DMS53 (cell line): ENCODE measurements around the gene FOLR3.
"Not testable (repeated sequence)": the region's sequence is repeated elsewhere in the genome, so short reads cannot be mapped to it uniquely, and the experiment has no call there.

Experiments
- DNase-seq: peaks from one replicate; lab custom pipeline; 2025; lab: John Stamatoyannopoulos, UW

The FOLR3 gene

DNA sequence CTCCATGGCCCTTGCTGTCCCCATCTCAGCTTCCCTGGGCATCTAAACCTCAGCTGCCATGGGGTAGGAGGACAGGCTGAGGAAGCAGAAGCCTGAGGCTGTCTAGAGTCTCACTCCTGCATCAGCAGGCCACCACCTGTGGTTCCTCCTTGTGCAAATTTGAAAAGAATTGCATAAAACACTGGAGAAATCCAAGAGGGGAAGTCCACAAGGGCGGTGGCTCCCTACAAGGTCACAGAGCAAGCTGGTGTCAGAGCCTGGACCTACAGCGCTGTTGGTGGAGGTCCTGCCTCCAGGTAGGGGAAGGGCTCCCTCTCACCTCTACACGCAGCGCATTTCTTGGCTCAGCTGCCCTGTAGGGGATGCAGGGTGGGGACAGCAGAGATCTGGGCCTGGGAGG, at the start of gene FOLR3:
TSS of gene FOLR3 (plus strand) at position 253 of the 400 bp plus-strand sequence. CDS start 228 bp downstream, outside the sequence.
- not testable (repeated sequence) for DNase-seq

DNA sequence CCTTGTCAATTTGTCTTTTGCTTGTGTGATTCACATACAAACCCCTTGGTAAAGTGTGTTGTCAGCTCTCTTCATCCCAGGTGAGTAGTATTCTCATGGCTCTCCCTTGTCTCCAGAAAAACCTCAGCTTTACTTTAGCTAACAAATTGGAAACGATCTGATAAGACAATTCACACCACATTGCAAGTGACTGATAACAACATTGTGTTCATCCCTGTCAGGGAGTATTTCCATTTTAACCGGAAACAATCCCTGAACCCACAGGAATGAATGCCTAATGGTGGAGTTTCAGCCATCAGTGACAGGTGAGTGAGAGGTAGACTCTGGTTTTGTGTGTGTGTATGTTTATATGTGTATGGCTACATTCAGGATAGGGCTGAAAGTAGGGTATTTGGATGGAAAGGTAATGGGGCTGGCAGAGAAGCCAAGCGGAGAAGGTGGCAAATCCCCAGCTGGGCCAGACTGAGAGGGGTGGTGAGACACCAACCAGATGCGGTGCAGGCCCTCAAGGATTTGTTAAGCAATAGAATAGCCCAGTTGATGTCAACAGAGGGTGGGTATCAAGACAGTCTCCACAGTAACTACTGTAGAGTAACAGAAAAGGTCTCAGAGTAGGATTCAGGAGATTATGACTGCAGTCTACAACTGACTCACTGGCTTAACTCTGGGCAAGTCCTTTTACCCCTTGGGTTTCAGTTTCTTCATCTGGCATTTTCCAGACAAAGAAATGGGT, 47.3 kb upstream of the FOLR3 start:
- no peak for DNase-seq

DNA sequence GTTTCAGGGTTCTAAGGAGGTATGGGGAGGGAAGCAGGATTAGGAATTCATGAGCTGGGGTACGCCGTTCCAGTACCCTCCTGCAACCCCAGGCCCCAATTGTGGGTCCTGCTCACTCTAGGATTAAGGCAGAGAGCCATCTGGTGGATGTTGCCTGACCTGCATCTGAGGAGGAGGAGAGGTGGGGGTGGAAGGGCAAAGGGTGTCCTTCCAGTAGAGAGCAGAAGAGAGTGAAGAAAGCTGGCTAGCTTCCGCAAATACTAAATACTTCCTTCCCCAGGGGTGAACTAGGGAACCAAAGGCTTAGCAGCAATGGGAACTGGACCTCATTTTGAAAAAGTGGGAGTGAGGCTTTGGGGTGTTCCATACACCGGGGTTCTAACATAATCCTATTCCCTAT, 44.2 kb upstream of the FOLR3 start:
- DNase-seq = peak; percentile 86

DNA sequence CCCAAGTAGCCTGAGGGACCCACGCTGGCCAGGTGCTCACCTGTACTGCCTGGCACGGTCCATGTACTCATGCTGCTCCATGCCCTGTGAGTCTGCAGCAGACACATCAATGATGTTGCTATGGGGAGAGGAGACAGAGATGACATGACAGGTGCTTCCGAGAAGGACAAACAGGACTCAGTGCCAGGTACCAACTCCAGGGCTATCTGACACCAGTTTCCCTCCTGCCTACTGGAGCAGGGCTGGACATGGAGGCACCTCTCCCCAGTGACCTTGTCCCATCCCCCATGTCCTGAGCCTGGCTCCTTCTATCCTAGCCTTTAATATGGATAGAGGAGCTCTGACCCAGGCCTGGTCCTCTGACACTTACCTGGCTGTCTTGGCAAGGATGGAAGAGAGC, 36.8 kb upstream of the FOLR3 start:
- DNase-seq = no peak

DNA sequence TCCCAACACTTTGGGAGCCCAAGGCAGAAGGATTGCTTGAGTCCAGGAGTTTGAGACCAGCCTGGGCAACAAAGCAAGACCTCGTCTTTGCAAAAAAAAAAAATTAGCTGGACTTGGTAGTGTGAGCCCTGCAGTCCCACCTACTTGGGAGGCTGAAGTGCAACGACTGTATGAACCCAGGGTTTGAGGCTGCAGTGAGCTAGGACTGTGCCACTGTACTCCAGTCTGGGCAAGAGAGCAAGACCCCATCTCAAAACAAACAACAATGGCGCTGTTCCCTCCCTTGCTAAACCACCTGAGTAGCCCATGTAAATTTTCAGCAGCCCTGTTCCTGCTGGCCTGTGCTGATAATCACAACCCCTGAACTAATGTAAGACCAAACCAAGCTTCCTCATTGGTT, 35.5 kb upstream of the FOLR3 start:
- DNase-seq = no peak

DNA sequence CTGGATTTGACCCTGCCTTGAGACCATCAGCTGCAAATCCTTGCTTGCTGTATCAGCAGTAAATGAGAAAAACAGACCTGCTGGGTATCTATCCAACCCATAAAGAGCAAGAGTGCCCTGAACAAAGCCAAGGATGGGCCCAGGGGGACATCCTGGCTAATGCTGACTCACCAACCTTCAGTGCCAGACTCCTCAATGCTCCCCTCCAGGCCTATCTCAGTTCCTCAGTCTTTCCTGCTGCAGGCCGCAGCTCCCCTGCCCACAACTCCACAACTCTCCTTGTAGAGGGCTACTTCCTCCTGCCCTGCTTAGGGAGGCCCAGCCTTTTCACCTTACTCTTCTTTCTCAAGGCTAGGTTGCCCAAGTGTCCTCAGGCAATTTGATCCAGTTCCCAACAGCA, 35.1 kb upstream of the FOLR3 start:
- DNase-seq = no peak

DNA sequence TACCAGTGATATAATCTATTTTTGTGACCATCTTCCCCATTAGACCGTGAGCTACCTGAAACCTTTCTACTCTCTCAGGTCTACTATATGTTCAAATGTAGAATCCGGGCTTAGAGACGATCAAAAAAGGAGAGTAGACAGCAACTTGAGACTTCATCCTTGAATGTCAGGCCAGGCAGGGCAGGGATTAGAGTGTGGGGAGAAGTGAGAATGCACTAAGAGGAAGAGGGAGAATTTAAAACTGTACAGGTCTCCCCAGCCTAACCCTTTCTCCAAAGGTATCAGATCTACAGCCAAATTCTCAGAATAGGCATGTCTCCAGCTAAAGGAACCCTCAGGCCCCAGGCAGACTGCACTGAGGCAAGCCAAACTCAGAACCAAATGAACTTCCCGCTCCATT, 33.4 kb upstream of the FOLR3 start:
- DNase-seq = no peak

DNA sequence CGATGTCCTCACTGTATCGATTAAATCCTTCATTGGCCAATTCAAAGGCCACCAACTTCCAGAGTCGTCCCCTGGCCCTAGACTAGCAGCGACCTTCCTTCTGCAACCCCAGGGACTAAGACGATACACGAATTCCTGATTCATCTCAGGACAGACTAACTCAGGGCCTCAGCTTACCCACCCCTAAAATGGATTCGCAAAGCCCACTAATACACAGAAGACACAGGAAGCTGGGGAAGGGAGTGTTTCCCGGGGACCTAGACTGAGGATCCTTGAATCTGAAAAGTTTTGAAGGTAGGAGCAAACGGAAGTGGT, 32.9 kb upstream of the FOLR3 start:
- DNase-seq = no peak

DNA sequence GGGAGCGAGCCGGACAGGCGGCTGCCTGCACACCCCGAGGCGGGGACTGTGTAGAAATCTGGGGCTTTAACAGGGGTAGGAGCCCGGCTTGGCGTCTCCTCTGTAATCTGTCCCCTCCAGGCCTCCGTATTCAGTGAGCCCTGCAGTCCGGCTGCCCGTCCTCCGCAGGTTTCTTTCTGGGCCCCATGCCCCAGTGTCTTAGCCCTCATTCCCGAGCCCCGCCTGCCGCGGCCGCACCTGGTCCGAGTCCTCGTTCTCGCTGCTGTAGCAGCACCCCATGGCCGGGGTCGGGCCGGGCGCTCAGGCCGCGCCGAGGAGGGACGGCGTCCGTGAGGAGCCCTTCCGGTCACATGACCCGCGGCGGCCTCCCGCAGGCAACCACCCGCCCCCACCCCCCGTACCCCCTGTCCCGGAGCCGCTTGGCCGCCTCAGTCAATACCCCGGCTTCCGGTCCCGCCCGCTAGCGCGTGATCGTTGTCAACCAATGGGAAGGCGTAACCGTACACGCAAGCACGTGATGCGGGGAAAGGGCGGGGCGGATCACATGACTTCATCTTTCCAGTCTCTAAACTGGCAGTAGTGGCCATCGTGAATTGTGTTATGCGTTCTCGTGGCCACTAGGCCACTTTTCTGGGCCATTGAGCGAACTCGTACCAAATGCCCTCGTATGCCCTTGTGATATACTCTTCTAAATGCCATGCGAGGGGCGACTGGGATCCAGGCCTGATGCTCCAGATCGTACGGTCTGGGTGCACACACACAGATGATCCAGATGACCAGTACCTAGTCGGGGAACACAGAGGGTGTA, 32.4 kb upstream of the FOLR3 start, which contains the start of gene LAMTOR1:
TSS of gene LAMTOR1 (minus strand) at position 352 of the 808 bp plus-strand sequence. CDS start at position 279, 73 bp downstream.
- peak; percentile 100 for DNase-seq

DNA sequence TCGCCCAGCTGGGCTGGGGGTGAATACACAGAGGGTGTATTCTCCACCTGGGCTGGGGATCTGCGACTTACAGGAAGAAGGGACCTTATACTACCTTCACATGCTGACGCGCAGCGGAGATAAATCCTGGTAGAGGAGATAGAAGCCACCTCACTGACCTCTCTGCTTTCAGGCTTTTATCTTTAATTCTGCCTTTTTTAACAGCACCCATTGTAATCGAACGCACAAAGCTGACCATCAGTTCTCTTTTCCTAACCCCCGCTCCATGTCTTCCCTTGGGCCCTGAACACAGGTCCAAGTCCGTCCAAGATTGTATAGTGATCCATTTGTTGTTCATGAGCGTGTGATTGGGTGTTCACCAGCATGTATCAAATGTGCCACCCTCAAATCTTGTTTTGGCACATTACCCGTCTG, 31.8 kb upstream of the FOLR3 start:
- DNase-seq = no peak

DNA sequence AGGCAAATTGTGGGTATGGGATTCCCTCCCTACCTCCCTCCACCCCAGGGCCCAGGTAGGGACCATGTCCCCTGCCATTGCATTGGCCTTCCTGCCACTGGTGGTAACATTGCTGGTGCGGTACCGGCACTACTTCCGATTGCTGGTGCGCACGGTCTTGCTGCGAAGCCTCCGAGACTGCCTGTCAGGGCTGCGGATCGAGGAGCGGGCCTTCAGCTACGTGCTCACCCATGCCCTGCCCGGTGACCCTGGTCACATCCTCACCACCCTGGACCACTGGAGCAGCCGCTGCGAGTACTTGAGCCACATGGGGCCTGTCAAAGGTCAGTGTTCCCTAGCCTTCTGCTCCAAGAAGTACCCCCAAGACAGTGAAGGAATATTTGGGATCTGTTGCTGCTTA, 29.6 kb upstream of the FOLR3 start, which contains the start of gene TOMT:
TSS of gene TOMT (plus strand) at position 37 of the 400 bp plus-strand sequence. CDS start at position 65, 28 bp downstream.
- DNase-seq = no peak

DNA sequence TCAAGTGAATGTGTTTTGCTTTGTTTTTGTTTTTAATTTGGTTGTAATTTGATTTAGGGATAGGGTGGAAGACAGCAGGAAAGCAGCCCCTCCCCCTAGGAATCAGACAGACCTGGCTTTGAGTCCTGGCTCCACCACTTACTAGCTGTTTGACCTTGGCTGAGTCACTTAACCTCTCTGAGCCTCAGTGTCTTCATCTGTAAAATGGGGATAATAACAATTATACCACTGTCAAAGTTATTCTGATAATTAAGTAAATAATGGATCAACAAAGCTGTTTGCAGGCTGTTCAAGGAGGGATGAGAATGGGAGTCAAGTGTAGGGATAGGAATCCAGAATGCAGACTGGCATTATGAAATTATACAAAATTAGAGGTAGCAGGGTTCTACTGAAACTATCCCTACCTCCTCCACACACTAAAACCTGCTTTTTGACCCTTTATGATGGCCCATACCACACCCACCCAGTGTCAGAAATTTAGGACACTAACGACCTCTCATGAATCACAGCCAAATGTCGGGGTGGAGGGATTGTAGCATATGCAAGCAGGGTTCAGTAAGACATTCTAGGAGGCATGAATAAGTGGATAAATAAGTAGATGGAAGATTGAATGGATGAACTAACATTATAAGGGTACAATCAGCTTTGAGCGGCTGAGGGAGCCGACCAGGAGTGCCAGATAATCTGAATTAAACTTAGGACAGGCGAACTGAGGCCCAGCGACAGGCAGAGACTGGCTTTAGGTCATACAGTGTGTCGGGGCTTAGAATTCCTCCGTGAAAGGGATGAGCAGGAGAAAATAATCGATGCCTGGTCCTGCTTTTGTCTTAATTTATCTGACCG, 24.0 kb upstream of the FOLR3 start:
- DNase-seq = no peak

DNA sequence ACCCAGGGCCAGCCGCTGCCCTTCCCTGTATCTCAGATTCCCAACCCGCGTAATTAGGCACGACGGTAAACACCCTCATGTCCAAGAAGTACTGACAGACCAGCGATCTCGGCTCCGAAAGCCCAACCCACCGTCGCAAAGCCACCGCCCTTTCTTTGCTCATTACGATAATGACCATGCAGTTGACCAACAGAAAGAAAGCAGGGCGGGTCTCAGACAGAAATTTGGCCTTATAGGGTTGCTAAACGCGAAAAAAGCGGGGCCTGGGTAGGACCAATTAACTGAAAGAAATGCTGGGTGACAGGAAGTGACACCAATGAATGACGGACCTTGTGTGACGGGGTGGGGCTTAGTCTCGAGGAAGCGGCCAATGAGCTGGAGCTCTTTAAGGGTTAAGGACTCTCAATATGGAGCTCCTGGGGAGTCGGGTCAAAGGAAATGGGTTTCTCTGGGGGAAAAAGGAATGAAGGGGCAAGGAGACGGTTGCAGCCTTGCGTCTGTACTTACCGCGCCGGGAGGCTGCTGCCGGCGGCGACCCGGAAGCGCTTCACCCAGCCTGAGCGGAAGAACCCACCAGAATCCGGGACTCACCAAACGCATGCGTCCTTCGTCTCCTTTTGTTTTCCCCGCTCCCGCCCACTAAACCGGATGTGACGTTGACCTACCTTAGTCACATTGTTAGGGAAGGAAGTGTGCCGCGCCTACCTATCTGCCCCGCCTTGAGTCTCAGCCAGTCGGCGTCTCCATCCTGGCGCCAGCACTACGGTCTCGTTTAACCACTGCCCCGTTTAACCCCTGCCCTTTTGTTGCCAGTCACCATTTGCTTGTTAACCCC, 23.2 kb upstream of the FOLR3 start, which contains the start of gene ANAPC15:
TSS of gene ANAPC15 (minus strand) at position 553 of the 835 bp plus-strand sequence. CDS start 1,419 bp downstream, outside the sequence.
- peak; percentile 100 for DNase-seq

DNA sequence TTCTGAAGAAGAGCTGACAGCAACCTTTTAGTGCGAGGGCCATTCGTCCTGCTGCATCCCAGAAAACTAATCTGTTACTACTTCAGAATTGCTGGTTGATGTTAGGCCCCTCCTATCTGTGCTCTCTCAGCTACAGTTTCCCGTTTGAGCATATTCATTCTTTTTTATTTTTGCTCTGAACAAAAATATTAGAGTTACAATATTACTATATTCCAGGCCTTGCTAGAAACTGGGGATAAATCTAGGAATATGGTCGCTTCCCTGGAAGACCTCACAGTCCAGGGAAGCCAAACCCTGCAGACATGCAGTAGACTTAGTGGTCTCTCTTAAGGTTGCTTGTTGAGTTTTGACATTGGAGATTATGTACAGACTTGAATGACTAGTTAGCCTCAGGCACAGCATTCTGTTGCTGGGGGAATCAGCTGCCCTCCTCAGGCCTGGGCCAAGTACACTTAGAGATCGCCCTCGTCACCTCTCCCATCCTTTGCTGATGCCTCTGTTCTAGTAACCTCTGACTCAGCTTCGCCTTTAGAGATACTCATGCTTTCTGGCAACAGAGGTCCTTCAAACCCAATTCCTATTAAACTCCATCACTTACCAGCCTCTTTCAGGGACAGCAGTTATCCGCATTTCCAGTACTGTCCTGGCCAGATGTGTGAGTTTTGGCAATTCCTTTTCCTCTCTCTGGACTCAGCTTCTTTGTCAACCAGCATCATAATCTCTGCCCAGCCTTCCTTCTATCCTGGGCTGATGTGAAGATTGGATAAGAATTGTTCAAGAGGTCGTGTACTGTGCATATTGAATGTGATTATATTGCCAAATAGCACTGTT, 22.3 kb upstream of the FOLR3 start:
- no peak for DNase-seq

DNA sequence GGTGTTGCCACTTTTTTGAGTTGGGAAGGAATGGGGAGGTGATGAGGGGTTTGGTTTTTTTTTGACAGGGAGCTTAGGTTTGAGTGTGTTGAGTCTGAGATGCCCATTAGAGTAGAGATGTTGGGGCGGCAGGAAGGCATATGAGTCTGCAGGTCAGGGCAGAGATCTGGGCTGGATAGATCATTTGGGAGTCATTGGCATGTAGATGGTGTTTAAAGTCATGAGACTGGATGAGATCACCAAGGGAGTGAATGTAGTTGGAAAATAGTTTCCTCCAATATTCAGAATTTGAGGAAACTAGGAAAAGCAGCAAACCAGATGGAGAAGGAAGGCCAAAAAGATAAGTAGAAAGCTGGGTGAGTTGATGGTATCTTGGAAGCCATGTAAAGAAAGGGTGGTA, 21.0 kb upstream of the FOLR3 start:
- DNase-seq = no peak

DNA sequence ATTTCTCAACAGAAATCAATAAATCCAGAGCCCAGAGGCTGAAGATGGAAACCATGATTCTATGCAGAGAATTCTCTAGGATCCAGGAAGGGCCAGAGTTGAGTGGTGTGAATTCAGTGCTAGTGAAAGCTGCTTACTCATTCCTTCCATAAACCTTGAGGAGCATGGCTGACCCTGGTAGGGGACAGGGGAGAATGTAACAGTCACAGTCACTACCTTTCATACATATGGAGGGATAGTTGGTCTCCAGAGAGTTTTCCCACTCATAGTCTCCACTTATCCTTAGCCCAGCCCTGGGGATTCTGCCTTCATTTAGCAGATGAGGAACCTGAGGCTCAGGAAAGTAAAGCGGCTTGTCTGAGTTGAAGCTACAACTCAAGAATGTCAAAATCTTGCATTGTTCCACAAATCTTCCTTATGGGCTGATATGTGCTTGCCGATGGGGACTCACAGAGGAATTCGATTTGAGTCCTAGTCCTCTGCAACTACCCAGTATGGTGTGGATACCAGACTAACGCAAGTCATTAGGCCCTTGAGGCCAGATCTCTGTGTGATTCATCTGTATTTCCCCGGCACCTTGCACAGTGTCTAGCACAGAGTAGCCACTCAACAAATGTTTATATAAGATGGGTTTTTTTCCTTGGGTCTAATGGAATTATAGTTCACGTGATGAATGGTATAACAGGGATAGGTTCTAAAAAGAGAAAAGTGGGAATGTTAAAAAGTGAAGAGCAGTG, 19.3 kb upstream of the FOLR3 start:
- no peak for DNase-seq

DNA sequence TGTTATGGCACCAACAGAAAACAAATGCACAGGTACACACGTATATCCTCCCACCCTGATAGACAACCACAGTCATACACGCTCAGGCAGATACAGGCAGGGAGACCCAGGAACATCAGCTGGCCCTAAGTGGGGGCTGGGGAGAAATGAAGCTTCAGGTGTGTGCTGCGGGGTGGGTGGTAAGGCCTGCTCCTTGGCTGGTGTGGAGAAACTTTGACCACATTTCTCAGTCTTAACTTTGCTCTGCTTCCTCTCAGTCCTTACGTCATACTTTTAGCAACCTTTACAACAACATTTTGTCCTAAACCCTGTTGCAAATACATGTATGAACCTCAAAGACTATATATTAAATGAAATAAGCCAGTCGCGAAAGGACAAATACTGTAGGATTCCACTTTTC, 16.3 kb upstream of the FOLR3 start:
- no peak for DNase-seq

DNA sequence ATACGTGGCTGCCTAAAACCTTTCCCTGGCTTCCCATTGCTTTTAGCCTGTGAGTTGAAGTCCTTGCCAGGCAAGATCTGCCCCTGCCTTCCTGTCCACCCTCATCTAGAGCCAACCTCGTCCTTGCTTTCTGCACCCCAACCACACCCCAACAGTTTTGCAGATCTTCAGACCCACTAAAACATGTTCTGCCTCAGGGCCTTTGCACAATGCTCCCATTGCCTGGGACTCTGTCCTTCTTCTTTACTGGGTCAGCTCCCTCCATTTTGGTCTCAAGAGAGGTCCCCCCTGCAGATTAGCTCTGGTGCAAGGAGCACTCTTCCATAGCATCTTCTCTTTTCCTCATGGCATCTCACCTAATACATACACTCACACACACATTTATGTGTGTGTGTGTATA, 14.6 kb upstream of the FOLR3 start:
- DNase-seq = no peak

DNA sequence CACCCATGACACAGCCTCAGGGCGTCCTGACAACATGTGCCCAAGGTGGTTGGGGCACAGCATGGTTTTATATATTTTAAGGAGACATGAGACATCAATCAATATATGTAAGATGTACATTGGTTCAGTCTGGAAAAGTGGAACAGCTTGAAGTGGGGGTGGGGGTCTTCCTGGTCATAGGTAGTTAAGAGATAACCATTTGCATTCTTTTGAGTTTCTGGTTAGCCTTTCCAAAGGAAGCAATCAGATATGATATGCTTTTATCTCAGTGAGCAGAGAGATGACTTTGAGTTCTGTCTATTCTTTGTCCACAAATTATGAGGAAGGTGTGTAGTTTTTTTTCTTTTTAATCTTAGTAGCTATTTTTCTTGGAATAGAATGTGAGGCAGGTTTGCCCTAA, 12.9 kb upstream of the FOLR3 start:
- DNase-seq = no peak
